ENCODE measurements around the gene SERPINB1.

Gene SERPINB1

DNA sequence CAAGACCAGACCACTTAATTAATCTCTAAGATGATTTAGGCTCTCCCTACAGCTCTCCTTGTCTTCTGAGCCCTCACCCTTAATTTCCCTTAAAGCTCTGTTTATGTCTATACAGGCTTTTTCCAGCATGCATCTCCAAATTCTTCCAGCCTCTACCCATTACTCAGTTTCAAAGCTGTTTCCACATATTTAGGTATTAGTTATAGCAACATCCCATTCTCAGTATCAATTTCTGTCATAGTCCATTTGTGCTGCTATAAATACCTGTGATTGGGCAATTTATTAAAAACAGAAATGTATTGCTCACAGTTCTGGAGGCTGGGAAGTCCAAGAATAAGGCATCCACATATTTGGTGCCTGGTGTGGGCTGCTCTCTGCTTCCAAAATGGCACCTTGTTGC, 2.3 kb upstream of the SERPINB1 start:
- no peak for DNase-seq

DNA sequence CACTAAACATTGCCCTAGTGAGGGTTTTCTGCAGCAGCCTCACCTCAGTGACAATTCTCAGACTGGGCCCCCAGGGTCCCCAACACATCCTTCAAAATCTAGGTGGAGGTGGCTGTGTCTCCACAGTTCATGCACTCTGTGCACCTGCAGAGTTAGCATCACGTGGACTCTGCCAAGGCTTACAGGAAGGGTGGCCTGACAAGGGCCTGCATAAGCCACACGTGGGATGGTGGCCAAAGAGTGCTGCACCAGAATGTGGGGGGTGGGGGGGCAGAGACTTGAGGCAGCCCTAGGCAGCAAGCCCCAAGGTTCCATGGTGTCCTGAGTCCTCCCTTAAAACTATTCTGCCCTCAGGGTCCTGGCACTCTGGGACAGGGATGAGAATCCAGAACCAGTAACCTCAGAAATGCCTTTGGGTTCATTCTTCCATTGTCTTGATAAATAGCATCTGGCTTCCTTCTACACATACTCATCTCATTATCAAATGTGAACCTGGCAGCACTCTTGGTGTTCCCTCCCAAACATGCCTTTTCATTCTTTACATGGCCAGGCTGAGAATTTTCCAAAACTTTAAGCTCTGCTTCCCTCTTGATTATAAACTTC, 1.6 kb upstream of the SERPINB1 start:
- no peak for DNase-seq

DNA sequence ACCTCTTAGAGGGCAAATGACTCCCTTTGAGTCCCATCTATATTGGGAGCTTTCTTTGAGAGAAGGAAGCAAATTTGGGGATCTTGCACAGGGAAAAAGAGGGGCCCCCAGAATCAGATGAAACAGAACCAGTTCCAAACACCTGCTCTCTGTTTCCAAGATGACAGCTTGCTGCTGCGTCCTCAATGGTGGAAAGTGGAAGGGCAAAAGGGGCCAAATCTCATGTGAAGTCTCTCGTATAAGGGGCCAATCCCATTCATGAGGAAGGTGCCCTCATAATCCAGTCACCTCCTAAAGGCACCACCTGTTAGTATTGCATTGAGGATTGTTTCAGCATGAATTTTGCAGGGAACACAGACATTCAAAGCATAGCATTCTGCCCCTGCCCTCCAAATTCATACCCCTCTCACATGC, 483 bp upstream of the SERPINB1 start:
- no peak for DNase-seq

DNA sequence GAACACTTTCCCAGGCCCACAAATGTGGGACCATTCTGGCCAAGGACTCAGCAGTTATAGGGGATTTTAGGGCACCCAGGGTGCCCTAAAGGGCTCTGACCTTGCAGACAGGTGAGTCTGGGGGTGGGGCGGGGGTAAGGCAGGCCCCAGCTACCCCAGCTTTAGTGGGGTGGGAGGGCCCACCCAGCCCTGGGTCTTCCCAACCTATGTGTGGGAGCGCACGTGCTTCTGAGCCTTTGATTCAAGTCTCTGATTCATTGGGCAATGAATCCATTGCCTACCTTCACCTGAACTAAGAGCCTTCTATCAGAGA, 958 bp downstream of the SERPINB1 start:
- no peak for DNase-seq

DNA sequence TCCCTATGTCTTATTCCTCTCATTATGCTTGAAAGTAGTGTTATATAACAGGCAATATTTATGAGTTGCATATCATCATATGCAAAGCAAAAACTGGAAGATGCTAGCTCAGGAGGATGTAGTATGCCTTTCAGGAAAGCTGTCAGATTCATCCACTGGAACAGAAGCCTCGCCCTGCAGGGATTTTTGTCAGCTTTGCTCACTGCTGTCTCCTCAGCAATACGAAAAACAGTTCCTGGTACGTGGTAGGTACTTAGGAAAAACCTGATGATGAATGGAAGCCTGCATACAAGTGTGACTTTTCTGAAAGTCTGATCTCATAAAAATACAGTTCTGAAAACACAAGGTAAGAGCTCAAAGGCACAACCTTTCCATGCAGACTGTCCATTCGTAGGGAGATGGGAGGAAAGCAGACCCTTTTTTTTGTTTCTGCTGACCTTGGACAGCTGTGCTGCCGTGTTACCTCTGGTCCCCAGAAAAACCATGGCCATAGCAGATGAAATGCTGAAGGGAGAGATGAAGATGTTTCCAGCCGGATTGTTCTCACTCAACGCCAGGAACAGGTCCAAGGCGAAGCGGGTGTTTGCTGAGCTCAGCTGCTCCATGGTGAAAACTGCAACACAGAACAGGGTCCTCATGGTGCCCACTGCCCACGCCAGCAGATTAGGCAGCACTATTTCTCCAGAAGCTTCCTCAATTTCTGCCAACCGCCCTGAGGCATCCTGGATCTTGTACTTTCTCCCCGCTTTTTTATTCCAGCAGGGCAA, 1.5 kb downstream of the SERPINB1 start:
- no peak for DNase-seq

DNA sequence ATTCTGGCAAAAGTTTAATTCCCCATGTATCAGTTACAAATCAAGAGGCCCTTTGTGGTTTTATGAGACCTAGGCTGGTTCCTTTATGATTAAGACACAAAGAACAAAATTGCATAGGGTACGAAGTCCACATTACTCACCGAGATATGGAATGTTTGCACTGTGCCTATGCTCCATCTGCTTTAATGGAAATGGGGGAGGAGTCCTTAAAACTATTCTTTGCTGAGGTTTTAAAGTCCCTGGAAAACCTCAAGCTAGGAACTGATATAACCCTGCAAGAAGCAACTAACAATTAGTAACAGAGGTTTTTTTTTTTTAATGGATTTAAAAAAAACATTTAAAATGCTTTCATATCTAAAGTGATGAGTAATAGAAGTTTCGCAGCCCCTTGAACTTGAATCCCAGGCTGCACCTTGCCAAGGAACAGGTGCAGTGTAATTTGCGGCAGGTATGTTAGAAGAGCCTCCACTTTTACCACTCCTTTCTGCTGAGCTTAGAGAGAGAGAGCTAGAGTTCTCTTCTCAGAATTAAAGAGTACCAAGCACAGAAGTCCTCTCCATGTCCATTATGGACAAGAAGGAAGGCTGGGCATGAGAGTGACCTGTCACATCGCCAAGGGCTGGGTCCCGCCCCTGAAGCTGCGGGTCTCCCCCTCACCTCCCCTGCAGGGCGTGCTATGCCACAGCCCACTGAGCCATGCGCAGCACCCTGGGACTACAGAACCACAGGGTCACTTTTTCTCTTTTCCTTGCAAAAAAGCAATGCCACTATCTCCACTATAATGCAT, 2.3 kb downstream of the SERPINB1 start:
- peak; percentile 9 for DNase-seq

DNA sequence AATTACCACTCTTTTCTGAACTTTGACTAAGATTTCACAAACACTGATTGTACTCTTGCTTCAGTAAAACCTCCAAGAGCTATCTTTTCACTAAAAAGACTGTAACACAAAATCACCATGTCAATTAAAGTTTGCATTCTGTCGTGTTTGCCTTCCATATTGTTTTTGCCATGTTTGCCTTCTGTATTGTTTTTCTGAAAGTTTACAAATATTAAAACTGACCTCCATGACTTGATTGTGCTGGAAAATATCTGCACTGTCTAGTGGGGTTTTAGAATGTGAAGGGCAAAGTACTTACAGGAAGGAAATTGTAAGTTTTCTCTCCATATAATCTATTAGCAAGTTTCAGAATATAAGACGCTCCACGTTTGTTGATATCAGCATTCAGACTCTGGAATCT, 3.4 kb downstream of the SERPINB1 start:
- no peak for DNase-seq

DNA sequence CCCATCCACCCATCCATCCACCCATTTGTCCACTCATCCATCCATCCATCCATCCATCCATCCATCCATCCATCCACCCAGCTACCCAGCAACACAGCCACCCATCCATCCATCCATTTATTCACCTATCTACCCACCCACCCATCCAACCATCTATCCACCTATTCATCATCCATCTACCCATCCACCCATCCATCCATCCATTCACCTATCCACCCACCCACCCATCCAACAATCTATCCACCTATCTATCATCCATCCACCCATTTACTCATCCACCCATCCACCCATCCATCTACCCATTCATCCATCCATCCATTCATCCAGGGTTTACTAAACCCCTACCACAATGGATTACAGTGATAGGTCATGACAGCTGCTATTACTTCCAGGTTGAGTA, 7.4 kb downstream of the SERPINB1 start:
- DNase-seq = no peak

DNA sequence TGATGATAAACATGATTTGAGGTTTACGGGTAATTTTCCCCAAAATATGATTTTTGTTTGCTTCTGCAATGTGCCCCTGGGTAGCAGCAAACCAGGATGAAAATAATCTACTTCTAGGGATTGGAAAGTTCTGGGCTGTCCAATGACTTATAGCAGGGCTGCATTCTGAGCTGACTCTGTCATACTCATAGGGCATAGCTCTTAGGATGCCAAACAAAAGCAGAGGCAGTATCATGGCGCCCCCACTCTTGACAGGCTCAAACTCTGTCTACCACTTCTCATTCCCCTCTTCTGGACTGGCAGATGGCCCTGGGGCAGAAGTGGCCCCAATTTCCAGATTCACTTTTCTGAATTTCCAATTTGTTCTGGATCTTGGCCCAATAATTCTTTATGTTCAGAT, 10.3 kb downstream of the SERPINB1 start:
- DNase-seq = no peak

DNA sequence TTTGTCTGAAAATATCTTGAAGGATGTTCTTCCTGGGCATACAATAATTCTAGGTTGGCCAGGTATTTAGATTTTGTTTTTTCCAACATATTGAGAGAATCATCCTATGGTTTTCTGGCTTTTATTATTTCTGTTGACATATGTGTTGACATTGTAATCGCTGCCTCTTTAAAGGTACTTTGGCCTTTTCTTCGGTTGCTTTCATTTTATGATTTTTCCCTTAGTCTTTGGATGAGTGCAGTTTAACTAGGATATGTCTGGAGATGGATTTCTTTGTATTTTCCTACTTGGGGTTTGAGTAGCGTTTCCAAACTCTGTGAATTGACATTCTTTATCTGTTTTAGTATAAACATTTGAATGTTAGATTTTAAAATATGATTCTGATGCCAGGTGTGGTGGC, 11.5 kb downstream of the SERPINB1 start:
- no peak for DNase-seq

DNA sequence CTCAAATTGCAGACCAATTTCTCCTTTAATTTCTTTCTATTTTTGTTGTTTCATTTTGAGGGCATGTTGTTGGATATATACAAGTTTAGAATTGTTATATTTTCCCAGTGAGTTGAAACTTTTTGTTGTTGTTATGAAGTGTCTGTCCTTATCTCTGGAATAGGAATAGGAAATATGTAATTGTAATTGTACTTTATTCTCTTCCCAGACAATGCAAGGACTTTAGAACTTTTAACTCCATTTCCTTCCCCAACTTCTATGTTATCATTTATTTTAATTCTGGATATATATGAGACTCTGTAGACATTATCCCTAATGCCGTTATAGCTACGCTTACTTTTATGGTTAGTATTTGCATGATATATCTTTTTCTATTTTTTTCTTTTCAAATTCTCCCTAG, 12.4 kb downstream of the SERPINB1 start:
- no peak for DNase-seq

DNA sequence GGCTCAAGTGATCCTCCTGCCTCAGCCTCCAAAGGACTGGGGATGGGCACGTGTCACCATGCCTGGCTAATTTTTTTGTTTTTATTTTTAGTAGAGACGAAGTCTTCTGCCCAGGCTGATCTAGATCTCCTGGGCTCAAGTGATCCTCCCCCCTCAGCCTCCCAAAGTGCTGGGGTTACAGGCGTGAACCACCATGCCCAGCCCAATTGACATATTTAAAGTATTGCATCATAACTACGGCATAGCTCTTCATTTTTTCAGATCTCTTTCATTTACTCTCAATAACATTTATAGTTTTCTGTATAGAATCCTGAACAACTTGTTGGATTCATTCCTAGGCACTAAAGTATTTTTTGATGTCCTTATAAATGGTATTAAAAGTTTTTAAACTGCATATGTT, 13.0 kb downstream of the SERPINB1 start:
- DNase-seq = no peak

DNA sequence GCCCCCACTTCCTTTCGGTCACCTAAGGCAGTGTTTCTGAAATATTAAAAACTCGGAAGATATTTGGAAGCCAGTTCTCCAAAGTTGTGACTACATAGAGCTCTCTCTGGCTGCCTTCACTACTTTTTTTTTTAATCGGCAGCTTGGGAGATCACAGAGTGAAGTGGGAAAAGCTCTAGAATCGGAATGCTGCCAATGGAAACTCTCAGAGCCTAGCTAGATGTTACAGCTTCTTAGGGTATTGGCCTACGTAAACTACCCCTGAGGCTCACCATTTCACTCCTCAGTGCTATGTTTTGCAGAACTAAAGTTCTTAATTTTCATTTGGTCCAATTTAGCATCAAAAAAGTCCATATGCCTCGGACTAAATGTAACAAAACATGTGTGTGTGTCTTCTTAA, 14.5 kb downstream of the SERPINB1 start:
- no peak for DNase-seq

DNA sequence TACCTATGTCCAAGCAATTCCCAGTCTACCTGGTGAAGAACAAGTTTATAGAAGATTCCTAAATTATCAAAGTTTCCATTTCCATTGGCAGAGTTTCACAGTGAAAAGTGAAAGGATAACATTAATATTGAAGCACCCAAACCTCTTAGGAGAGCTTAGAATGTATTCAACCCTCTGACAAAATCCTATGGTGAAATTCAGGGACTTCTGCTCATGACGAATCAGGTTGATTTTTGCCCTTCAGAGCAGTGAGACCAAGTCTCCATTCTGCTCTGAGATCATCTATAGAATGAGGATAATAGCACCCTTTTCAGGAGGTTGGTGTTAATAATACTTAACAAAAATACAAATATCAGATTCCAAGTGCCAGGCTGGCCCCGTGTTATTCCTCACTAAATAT, 15.5 kb downstream of the SERPINB1 start:
- no peak for DNase-seq

DNA sequence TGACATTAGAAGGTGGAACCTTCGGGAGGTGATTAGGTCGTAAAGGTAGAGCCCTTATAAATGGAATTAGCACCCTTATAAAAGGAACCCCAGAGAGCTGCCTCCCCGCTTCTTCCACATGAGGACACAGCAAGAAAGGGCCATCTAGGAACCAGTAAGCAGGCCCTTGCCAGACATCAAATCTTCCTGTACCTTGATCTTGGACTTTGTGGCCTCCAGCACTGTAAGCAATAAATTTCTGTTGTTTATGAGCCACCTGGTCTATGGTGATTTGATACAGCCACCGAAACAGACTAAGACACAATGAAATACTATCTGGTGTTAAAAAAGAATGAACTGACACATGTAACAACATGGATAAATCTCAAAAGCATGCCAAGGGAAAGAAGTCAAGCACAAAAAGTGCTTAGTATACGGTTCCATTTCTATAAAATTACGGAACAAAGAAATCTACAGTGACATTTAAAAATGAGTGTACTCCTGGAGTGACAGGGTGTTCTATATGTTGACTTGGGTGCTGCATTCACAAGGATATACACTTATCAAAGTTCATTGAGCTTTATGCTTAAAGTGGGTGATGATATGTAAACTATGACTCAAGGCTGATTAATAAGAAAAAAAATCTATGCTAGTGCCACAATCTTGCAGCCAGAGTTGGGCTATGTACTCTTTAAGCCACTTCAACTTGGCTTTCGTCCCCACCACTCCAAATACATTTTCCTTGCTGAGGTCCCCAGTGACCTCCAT, 18.4 kb downstream of the SERPINB1 start:
- DNase-seq = no peak

DNA sequence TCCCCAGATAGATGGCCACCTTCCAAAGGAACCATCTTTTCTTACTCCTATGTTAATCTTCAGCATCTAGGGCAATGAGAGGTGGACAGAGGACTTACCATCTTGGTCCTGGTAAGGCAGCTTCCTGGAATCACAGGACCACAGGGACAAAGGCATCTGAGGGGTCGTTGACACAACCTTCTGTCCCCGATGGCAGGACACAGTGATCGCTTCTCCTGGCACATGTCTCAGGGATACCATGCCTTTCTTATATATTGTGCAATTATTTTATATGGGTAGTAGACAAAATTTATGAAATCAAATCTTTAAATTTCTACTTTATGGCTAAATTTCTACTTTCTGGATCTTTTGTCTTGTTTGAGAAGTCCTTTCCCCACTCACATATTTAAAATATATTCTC, 20.1 kb downstream of the SERPINB1 start:
- no peak for DNase-seq

DNA sequence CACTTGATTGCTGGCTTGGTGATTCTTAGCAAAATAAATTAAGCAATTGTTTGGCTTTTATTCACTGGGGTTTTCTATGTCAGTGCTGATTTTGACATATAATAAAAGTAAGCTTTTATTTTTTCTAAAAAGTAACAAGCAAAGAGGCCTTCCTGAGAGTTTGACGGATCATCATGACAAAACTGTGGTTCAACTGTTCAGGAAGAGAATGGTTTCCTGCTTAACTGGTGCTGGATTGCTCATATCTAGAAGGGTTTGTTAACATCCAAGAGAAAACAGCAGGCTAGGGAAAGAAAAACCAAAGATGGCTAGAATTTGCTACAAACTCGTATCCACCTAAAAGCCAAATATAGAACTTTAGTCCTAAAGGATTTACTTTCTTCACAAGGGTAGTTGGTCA, 21.2 kb downstream of the SERPINB1 start:
- DNase-seq = no peak

DNA sequence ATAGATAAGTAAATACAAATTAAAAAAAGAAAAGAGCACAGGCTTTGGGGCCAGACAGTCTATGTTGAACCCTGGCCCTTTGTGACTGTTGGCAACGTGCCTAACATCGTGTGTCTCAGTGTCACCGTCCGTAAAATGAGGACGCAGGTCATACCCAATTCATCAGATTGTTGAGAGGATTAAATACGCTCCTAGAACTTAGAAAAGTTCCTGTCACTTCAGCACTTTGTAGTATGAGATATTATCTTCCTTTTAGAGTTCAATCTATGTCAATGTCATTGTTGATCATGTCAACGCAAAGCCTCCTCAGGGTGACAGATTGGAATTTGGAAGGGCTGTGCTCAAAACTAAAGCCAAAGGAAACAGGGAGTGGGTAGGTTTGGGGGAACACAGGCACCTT, 21.7 kb downstream of the SERPINB1 start:
- no peak for DNase-seq

DNA sequence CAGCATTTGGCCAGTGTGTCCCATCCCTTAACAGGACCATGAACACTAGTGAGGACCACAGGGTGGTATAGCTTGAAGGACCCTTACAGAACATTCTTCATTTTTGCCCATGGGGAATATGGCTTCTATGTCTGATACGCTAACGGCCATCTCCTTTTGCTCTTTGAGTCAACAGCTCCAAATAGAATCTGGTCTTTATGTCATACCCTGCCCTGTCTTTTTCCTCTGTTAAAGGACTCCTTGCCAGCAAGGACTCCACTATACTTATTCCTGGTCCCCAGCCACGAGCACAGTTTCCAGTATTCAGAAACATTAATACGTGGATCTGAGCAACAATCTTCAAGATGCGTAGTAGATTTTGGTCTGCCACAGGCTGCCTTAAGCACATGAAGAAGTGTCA, 22.5 kb downstream of the SERPINB1 start:
- no peak for DNase-seq

DNA sequence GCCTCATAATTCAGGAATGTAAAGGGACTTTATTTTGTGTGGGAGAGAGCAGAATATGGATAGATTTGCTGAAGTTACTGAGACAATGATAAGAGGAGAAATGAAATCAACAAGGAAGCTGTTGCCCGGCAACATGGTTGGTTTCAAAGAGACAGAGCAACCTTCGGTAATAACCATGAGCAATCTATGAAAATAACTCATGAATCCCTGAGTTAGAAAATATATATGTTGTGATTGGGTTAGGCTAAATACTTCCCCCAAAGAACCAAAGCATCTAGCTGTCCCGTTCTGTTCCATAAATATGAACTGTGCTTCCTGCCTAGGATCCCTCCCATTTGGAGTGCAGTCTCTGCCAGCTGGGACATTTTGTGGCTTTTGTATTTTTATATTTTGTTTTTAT, 23.1 kb downstream of the SERPINB1 start:
- no peak for DNase-seq

DNA sequence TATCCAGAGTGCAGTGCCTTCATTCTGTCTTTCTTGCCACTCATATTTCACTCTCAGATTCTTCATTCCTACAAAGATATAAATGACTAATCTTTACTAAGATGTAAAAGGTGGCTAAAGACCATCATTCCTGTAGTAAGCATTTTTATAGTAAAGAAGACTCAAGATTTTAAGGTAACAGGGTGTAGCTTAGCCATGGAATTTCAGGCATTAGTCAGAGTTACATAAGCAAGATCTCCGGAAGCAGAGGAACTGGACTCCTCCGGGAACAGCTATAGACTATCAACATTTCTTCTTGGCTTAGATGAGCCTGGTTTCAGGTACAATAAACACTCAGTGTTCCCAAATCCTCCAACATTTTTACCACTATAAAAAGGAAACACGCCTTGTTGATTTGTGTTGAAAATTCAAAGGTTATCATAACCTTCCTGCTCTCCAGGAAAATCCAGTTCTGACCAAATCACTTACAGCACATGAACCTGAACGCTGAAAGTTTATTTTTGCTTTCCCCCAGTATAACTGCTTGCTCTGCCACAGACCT, 23.7 kb downstream of the SERPINB1 start:
- DNase-seq = no peak

DNA sequence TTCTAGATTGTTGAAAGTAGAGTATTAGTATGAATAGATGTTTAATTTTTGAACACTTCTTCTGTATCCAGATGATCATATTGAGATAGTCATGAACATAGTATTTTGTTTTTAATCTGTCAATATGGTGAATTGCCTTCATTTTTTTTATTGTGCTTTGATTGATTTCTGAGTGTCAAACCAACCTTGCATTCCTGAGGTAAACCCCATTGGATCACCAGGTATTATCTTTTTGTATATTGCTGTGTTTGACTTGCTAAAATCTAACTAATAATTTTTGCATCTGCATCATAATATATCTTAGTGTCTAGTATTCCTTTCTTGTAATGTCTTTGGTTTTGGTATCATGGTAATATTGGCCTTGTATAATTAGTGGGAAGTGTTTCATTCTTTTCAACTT, 25.5 kb downstream of the SERPINB1 start:
- DNase-seq = no peak

DNA sequence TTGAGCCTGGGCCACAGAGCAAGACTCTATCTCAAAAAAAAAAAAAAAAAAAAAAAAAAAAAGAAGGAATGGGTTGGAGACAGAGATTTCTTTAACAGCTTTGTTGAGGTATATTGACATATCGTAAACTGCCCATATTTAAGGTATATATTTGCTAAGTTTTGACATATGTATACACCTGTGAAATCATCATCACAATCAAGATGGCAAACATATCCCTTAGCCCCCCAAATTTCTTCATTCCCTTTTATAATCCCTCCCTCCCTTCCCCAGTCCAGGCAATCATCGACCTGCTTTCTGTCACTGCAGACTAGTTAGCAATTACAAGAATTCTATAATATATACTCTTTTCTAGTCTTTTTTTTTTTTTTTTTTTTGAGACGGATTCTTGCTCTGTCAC, 29.0 kb downstream of the SERPINB1 start:
- no peak for DNase-seq

All from CD4-positive, alpha-beta T cell treated with Interleukin-6 for 4 hours (primary cell).